DND-41 (cell line): ENCODE data around the gene TMEM204.

Experiments
- ATAC-seq: fragments of 200-7000 bp; cut with Tn5 transposase; 3 replicates; pipeline ENCODE4 v1.9.1; 2021; ENCODE audit warnings: low read depth; ENCODE audit not compliant: insufficient read depth
- DNase-seq: peaks from one replicate; pipeline ENCODE4 v3.0.0-alpha.2; 2020
- H2AFZ ChIP-seq: 2 replicates; pipeline ENCODE4 v1.6.0; 2012; ENCODE audit warnings: low read depth, low read length
- H3K27ac ChIP-seq: 2 replicates; pipeline ENCODE4 v1.5.1; 2012; ENCODE audit warnings: low read length, inconsistent platforms
- H3K27me3 ChIP-seq: fragments of 200-600 bp; sonication (generic); 2 replicates; pipeline ENCODE4 v1.6.0; 2012; ENCODE audit warnings: low read length, mild to moderate bottlenecking, inconsistent platforms; ENCODE audit not compliant: insufficient read depth, poor library complexity
- H3K36me3 ChIP-seq: 2 replicates; pipeline ENCODE4 v1.5.1; 2012; ENCODE audit warnings: low read length, inconsistent platforms; ENCODE audit not compliant: insufficient read depth
- H3K4me1 ChIP-seq: 2 replicates; pipeline ENCODE4 v1.5.1; 2012; ENCODE audit warnings: mild to moderate bottlenecking, low read length; ENCODE audit not compliant: insufficient read depth
- H3K4me2 ChIP-seq: 2 replicates; pipeline ENCODE4 v1.6.0; 2012; ENCODE audit warnings: mild to moderate bottlenecking, moderate library complexity, low read length, inconsistent platforms; ENCODE audit not compliant: insufficient read depth
- H3K4me3 ChIP-seq, 2 experiments: fragments of 200-600 bp in 1 of 2; shearing (Covaris generic) in 1 of 2; 2 replicates each; pipeline ENCODE4 v1.5.1; 2012 to 2016; ENCODE audit warnings: inconsistent platforms in 2 of 2, low read length in 2 of 2, mild to moderate bottlenecking in 2 of 2, low read depth in 1 of 2, moderate library complexity in 1 of 2
- H3K79me2 ChIP-seq: 2 replicates; pipeline ENCODE4 v1.6.0; 2012; ENCODE audit warnings: low read length, inconsistent platforms; ENCODE audit not compliant: insufficient read depth
- H3K9ac ChIP-seq: 2 replicates; pipeline ENCODE4 v1.6.0; 2012; ENCODE audit warnings: low read depth, mild to moderate bottlenecking, inconsistent platforms, low read length, moderate library complexity
- H3K9me3 ChIP-seq: 2 replicates; pipeline ENCODE4 v1.5.1; 2012; ENCODE audit warnings: low read length, moderate library complexity, mild to moderate bottlenecking, inconsistent platforms; ENCODE audit not compliant: insufficient read depth, severe bottlenecking
- H4K20me1 ChIP-seq: 2 replicates; pipeline ENCODE4 v1.6.0; 2012; ENCODE audit warnings: low read length; ENCODE audit not compliant: insufficient read depth
- CTCF ChIP-seq: IDR thresholded peaks from 2 replicates; pipeline ENCODE4 v1.5.1; 2012; ENCODE audit warnings: borderline replicate concordance, low read length, moderate library complexity, mild to moderate bottlenecking; ENCODE audit not compliant: poor library complexity, severe bottlenecking; ENCODE audit errors: extremely low read depth
- EZH2 ChIP-seq: IDR thresholded peaks from 3 replicates; pipeline ENCODE4 v1.6.1; 2012; ENCODE audit warnings: borderline replicate concordance, low read depth, mild to moderate bottlenecking, moderate library complexity, low read length, inconsistent platforms; ENCODE audit not compliant: severe bottlenecking

The TMEM204 gene

GRCh38 chr16:1487395-1488053, 45.9 kb upstream of the TMEM204 start:
- ATAC-seq (no peak), DNase-seq (no peak)
- H3K9ac ChIP-seq = no peak overlapping the region
- H3K4me1 ChIP-seq = peaks cover 5% of the 10 kb centered on the region
- H3K4me2 ChIP-seq = no peak overlapping the region
- H3K79me2 ChIP-seq = no peaks in the 10 kb centered on the region; the same call in 1 of the 2 replicates
- H3K4me3 ChIP-seq = no peak overlapping the region
- TF ChIP-seq EZH2 = no peak
- no peak for TF ChIP-seq CTCF
- no peaks in the 10 kb centered on the region for H3K27me3 ChIP-seq
- no peak overlapping the region for H3K27ac ChIP-seq
- H4K20me1 ChIP-seq = no peaks in the 10 kb centered on the region
- no peaks in the 10 kb centered on the region for H3K9me3 ChIP-seq
- no peaks in the 10 kb centered on the region for H3K36me3 ChIP-seq
- no peak overlapping the region for H2AFZ ChIP-seq

GRCh38 chr16:1488054-1488601, 45.3 kb upstream of the TMEM204 start:
- Histone ChIP-seq H3K9me3 (no peaks in the 10 kb centered on the region), H3K27me3 (no peaks in the 10 kb centered on the region), H3K27ac (no peak overlapping the region), H4K20me1 (no peaks in the 10 kb centered on the region), H3K79me2 (no peaks in the 10 kb centered on the region; the same call in 1 of the 2 replicates), H3K9ac (no peak overlapping the region), H3K36me3 (no peaks in the 10 kb centered on the region), H3K4me1 (peaks cover 10% of the 10 kb centered on the region), H3K4me2 (no peak overlapping the region), H3K4me3 (no peak overlapping the region), H2AFZ (no peak overlapping the region)
- DNase-seq (no peak), ATAC-seq (no peak)
- TF ChIP-seq CTCF (no peak), EZH2 (no peak)

- no peak within 1 kb of the TSS for H3K9ac ChIP-seq
- ATAC-seq = no peak
Observed at GRCh38 chr16:1488619-1489018, 44.8 kb upstream of the TMEM204 start, which contains the start of gene PTX4. PTX4 (minus strand) TSS chr16:1488944; CDS start chr16:1488909, 35 bp downstream.

More at GRCh38 chr16:1488619-1489018, 44.8 kb upstream of the TMEM204 start, which contains the start of gene PTX4:
- DNase-seq = no peak
- Histone ChIP-seq H3K79me2 (peaks cover 4% of the 10 kb centered on the region), H3K27ac (no peak within 1 kb of the TSS), H3K4me3 (no peak within 1 kb of the TSS), H3K4me1 (peaks cover 10% of the 10 kb centered on the region), H3K36me3 (no peaks in the 10 kb centered on the region), H3K27me3 (no peaks in the 10 kb centered on the region), H4K20me1 (no peaks in the 10 kb centered on the region), H2AFZ (no peak within 1 kb of the TSS), H3K9me3 (no peaks in the 10 kb centered on the region), H3K4me2 (no peak within 1 kb of the TSS)
- TF ChIP-seq EZH2 (no peak), CTCF (no peak)
